H1 (cell line): ENCODE data around the gene LIF. TPM values are rescaled to one million over a fixed set of nuclear protein-coding genes. Genes with fewer than 3 reads are reported as not detected.
"Not testable (repeated sequence)": the region's sequence is repeated elsewhere in the genome, so short reads cannot be mapped to it uniquely, and the experiment has no call there.

Experiments
- CTCF ChIA-PET: fragments of 300-600 bp; sonication (Branson Sonifier 250); formaldehyde crosslinking; loops from one replicate; lab custom pipeline; 2021; ENCODE audit not compliant: partially characterized antibody; lab: Charles Lee
- POLR2A ChIA-PET: fragments of 300-600 bp; sonication (Branson Sonifier 250); formaldehyde crosslinking; loops from one replicate; lab custom pipeline; 2021; ENCODE audit warnings: inconsistent platforms; ENCODE audit not compliant: partially characterized antibody; lab: Charles Lee
- DNase-seq, 2 experiments: peaks; one replicate each; pipeline versions ENCODE4 v3.0.0 to v3.0.0-alpha.2; 2010 to 2022; ENCODE audit warnings: low spot score in 2 of 2, low read depth in 1 of 2, mixed read lengths in 1 of 2
- FAIRE-seq: peaks from 2 replicates; lab custom pipeline; 2011; peaks lifted over from hg19 to GRCh38; lab: Jason Lieb, UNC
- H2AFZ ChIP-seq: 2 replicates; pipeline ENCODE4 v1.8.1; 2012; ENCODE audit warnings: low read length, inconsistent platforms
- H2AK5ac ChIP-seq: 2 replicates; pipeline ENCODE4 v1.6.1; 2013; ENCODE audit warnings: low read depth, low read length
- H2BK120ac ChIP-seq: replicated peaks from 2 replicates; pipeline ENCODE3; 2013; ENCODE audit warnings: low read depth, low read length, inconsistent platforms
- H2BK12ac ChIP-seq: 2 replicates; pipeline ENCODE4 v1.6.1; 2013; ENCODE audit warnings: low read depth, low read length
- H2BK15ac ChIP-seq: 2 replicates; pipeline ENCODE4 v1.6.1; 2013; ENCODE audit warnings: low read length
- H2BK20ac ChIP-seq: 2 replicates; pipeline ENCODE4 v1.6.1; 2013; ENCODE audit warnings: low read length
- H2BK5ac ChIP-seq: 2 replicates; pipeline ENCODE4 v1.6.1; 2013; ENCODE audit warnings: low read depth, low read length
- H3K14ac ChIP-seq: 2 replicates; pipeline ENCODE4 v1.6.1; 2013; ENCODE audit warnings: inconsistent platforms; ENCODE audit not compliant: insufficient read length
- H3K18ac ChIP-seq: 2 replicates; pipeline ENCODE4 v1.6.1; 2013; ENCODE audit warnings: low read length; ENCODE audit errors: extremely low read depth
- H3K23ac ChIP-seq: 2 replicates; pipeline ENCODE4 v1.6.1; 2013; ENCODE audit warnings: inconsistent platforms; ENCODE audit not compliant: insufficient read length
- H3K23me2 ChIP-seq: 2 replicates; pipeline ENCODE4 v1.6.1; 2013; ENCODE audit warnings: low read depth, low read length
- H3K27ac ChIP-seq: 2 replicates; pipeline ENCODE4 v1.6.1; 2011; ENCODE audit warnings: low read depth, low read length, inconsistent platforms
- H3K27me3 ChIP-seq, 4 experiments: replicated peaks in 1 of 4; 1 replicate in 1 of 4; 2 replicates in 3 of 4; pipeline versions ENCODE4 v1.6.1 to v1.8.1; 2011 to 2013; ENCODE audit warnings: low read length in 3 of 4, mild to moderate bottlenecking in 3 of 4, inconsistent platforms in 2 of 4, mixed read lengths in 2 of 4, moderate library complexity in 1 of 4; ENCODE audit not compliant: control insufficient read depth in 3 of 4, insufficient read depth in 3 of 4; ENCODE audit errors: extremely low read depth in 1 of 4
- H3K36me3 ChIP-seq, 4 experiments: 2 replicates each; pipeline versions ENCODE4 v1.6.1 to v1.8.1; 2011 to 2013; ENCODE audit warnings: mild to moderate bottlenecking in 4 of 4, low read length in 3 of 4, moderate library complexity in 2 of 4, control low read depth in 1 of 4, inconsistent platforms in 1 of 4; ENCODE audit not compliant: insufficient read depth in 4 of 4, control insufficient read depth in 2 of 4
- H3K4ac ChIP-seq: replicated peaks from 2 replicates; pipeline ENCODE3; 2013; ENCODE audit warnings: low read length, low read depth, mixed read lengths, inconsistent platforms; ENCODE audit not compliant: insufficient read length
- H3K4me1 ChIP-seq, 4 experiments: replicated peaks in 1 of 4; 1 replicate in 1 of 4; 2 replicates in 3 of 4; pipeline versions ENCODE4 v1.6.1 to v1.8.1; 2011 to 2013; ENCODE audit warnings: low read length in 3 of 4, inconsistent platforms in 2 of 4, mixed read lengths in 1 of 4; ENCODE audit not compliant: insufficient read depth in 4 of 4, control insufficient read depth in 3 of 4
- H3K4me2 ChIP-seq, 2 experiments: 2 replicates each; pipeline versions ENCODE4 v1.6.1 to v1.8.1; 2011 to 2013; ENCODE audit warnings: low read depth in 2 of 2, low read length in 2 of 2, control low read depth in 1 of 2, inconsistent platforms in 1 of 2, mild to moderate bottlenecking in 1 of 2; ENCODE audit not compliant: insufficient read depth in 1 of 2
- H3K4me3 ChIP-seq, 4 experiments: fragments of 200-600, 300-600 bp in 1 of 4; sonication (generic), shearing (Covaris generic), sonication (Bioruptor Twin) in 1 of 4; 2 replicates each; pipeline versions ENCODE4 v1.5.1 to v1.8.1; 2011 to 2016; ENCODE audit warnings: low read length in 4 of 4, low read depth in 3 of 4, control low read depth in 2 of 4, inconsistent platforms in 2 of 4, mild to moderate bottlenecking in 2 of 4, mixed read lengths in 1 of 4, moderate library complexity in 1 of 4; ENCODE audit not compliant: insufficient read depth in 2 of 4; ENCODE audit errors: extremely low read depth in 1 of 4
- H3K56ac ChIP-seq: replicated peaks from 2 replicates; pipeline ENCODE3; 2013; ENCODE audit warnings: low read depth, mild to moderate bottlenecking, mixed read lengths, low read length, inconsistent platforms; ENCODE audit not compliant: insufficient read length
- H3K79me1 ChIP-seq: 2 replicates; pipeline ENCODE4 v1.6.1; 2013; ENCODE audit warnings: low read depth, low read length, control low read depth
- H3K79me2 ChIP-seq, 2 experiments: 2 replicates each; pipeline versions ENCODE4 v1.6.1 to v1.8.1; 2012 to 2013; ENCODE audit warnings: low read length in 2 of 2, mild to moderate bottlenecking in 2 of 2, inconsistent platforms in 1 of 2; ENCODE audit not compliant: insufficient read depth in 2 of 2, control insufficient read depth in 1 of 2
- H3K9ac ChIP-seq, 4 experiments: replicated peaks in 1 of 4; 1 replicate in 1 of 4; 2 replicates in 3 of 4; pipeline versions ENCODE4 v1.6.1 to v1.8.1; 2011 to 2013; ENCODE audit warnings: low read depth in 3 of 4, low read length in 3 of 4, control low read depth in 2 of 4, mild to moderate bottlenecking in 2 of 4, moderate library complexity in 2 of 4, inconsistent platforms in 1 of 4; ENCODE audit errors: extremely low read depth in 1 of 4
- H3K9me3 ChIP-seq, 2 experiments: 2 replicates each; pipeline versions ENCODE4 v1.6.1 to v1.8.1; 2012 to 2013; ENCODE audit warnings: mild to moderate bottlenecking in 2 of 2, moderate library complexity in 2 of 2, control low read depth in 1 of 2, inconsistent platforms in 1 of 2, low read depth in 1 of 2, low read length in 1 of 2, mixed read lengths in 1 of 2; ENCODE audit not compliant: insufficient read depth in 2 of 2
- H4K20me1 ChIP-seq, 2 experiments: replicated peaks in 1 of 2; 2 replicates each; pipeline versions ENCODE3 to v1.8.1; 2011 to 2013; ENCODE audit warnings: inconsistent platforms in 2 of 2, low read length in 2 of 2, mild to moderate bottlenecking in 1 of 2; ENCODE audit not compliant: insufficient read depth in 2 of 2, control insufficient read depth in 1 of 2
- H4K5ac ChIP-seq: 2 replicates; pipeline ENCODE4 v1.6.1; 2013; ENCODE audit warnings: low read length, low read depth, mixed read lengths, inconsistent platforms; ENCODE audit not compliant: insufficient read length
- H4K8ac ChIP-seq: 2 replicates; pipeline ENCODE4 v1.8.0; 2013; ENCODE audit warnings: mild to moderate bottlenecking, moderate library complexity, low read length, inconsistent platforms; ENCODE audit not compliant: insufficient read depth; ENCODE audit errors: extremely low read depth
- H4K91ac ChIP-seq: replicated peaks from 2 replicates; pipeline ENCODE3; 2013; ENCODE audit warnings: low read length, mixed read lengths, inconsistent platforms; ENCODE audit not compliant: insufficient read length
- SIN3A ChIP-seq, 2 experiments: IDR thresholded peaks in 1 of 2; conservative IDR thresholded peaks in 1 of 2; 2 replicates each; pipeline ENCODE4 v1.6.1; 2011 to 2012; ENCODE audit warnings: low read length in 2 of 2, improper control_type of control experiment in 1 of 2, low read depth in 1 of 2, mild to moderate bottlenecking in 1 of 2
- WGBS, 2 experiments: shearing (Covaris generic) in 1 of 2; methylation state at CpG; one replicate each; pipeline versions ENCODE4 v1.1.6 to v1.1.7; 2013 to 2015; ENCODE audit warnings: low lambda C conversion rate in 2 of 2, mixed read lengths in 2 of 2, inconsistent platforms in 1 of 2, low coverage in 1 of 2, missing lambda C conversion rate in 1 of 2; ENCODE audit not compliant: insufficient replicate concordance in 2 of 2, insufficient coverage in 1 of 2, insufficient read length in 1 of 2; ENCODE audit errors: extremely low coverage in 1 of 2, missing lambda C conversion rate in 1 of 2; 5-methylcytosine and 5-hydroxymethylcytosine counted together
- polyA plus RNA-seq, 7 experiments: library from polyadenylated mRNA; depleted of rRNA in 3 of 7; stranded (reverse) in 5 of 7; unstranded in 2 of 7; fragments of >200 nt in 5 of 7; fragments of 200-250 nt in 2 of 7; gene quantifications; 1 replicate in 5 of 7; 2 replicates in 1 of 7; 4 replicates in 1 of 7; pipeline versions ENCODE4 v1.2.1 to v1.2.3, GENCODE V29; 2011 to 2013; ENCODE audit warnings: missing spikeins in 2 of 7, mixed read lengths in 2 of 7
- total RNA-seq: library from RNA; stranded (reverse); fragmentation: NEBNext Ultra II Directional; extraction: Animal tissue kit (Norgen Biotek cat#: 25700); gene quantifications from 2 replicates; pipeline ENCODE4 v1.2.1, GENCODE V29; 2021

Gene LIF
- total and polyA plus RNA-seq, 2 of the 8 experiments (the other 6 are each of a cell fraction or from before 2014, with no cell fraction given), result 3.3 to 3.5 TPM

DNA sequence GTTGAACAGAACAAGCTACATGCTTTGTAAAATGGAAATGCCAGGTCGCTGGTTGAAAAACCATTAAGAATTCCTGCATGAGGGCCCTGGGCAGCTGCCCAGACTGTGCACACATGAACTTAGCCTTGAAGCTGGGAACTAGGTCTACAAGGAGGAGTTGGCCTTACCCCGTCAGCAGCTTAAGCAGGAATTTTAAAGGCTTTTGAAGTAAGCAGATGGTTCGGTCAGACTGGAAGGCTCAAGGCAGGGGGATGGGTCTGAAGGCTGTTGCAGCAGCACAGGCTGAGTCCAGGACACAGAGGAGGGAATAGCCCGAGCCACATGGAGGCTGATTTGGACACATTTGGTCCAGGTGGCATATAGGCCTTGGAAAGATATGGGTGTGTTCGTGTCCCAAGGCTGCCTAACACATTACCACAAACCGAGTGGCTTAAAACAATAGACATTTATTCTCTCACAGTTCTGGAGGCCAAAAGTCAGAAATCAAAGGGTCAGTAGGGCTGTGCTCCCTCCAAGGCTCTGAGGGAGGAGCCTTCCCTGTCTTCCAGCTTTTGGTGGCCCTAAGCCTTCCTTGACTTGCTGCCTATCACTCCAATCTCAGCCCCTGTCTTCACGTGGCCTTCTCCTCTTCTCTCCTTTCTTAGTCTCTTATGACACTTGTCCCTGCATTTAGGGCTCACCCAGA is 11.6 kb downstream of the LIF start (continued):
- 0 out of 4 replicates have a peak, but pooled peaks of 1 of the 2 experiments have one; percentile 5 for TF ChIP-seq SIN3A (conservative IDR thresholded peaks at IDR 0.05 in 1 of 2, IDR thresholded peaks at IDR 0.05 in 1 of 2; ENCODE audit: low read depth in 1 of 2, low read length in 2 of 2)

DNA sequence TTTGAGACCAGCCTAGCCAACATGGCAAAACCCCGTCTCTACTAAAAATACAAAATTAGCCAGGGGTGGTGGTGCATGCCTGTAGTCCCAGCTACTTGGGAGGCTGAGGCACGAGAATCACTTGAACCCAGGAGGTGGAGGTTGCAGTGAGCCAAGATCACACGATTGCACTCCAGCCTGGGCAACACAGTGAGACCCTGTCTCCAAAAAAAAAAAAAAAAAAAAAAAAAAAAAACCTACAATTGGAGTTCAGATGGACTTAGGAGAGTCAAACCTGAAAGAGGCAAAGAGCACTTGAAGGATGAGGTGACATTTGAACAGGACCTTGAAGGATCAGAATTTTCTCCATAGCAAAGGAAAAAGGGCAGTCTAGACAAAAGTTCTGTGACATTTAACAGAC is 12.2 kb downstream of the LIF start:
- H3K4me1 ChIP-seq, result peaks cover 8 to 30% (median 18%) of the 10 kb centered on the region in 4 experiments
- not testable (repeated sequence) for FAIRE-seq

More for the DNA sequence above, 12.2 kb downstream of the LIF start:
- not testable (repeated sequence) for H3K14ac ChIP-seq, H4K20me1 ChIP-seq, H2BK20ac ChIP-seq, H3K36me3 ChIP-seq, H2BK15ac ChIP-seq, DNase-seq, H3K79me2 ChIP-seq, H3K4me2 ChIP-seq, H3K23ac ChIP-seq, H3K4ac ChIP-seq, H4K8ac ChIP-seq, H4K5ac ChIP-seq, H3K18ac ChIP-seq, H2BK5ac ChIP-seq, H3K27me3 ChIP-seq, H3K79me1 ChIP-seq, H3K56ac ChIP-seq, H2BK120ac ChIP-seq, H4K91ac ChIP-seq, H3K27ac ChIP-seq, H3K9me3 ChIP-seq, H3K4me3 ChIP-seq, H3K9ac ChIP-seq, H2AK5ac ChIP-seq, H3K23me2 ChIP-seq
- H2AFZ ChIP-seq, result 0 out of 2 replicates have a peak overlapping the region, but pooled peaks have one; percentile 14
- ChIA-PET CTCF (interaction anchor here (1.5 to 4.7 kb wide), 4 partner anchors 21 to 146 kb away, joined by 4 to 23 read pairs (median 10); no protein-coding TSS in a partner anchor), POLR2A (interaction anchor here (1.2 kb wide), 1 partner anchor 19 kb away, joined by 5 read pairs; no protein-coding TSS in a partner anchor)
- WGBS, 2 experiments, result 100% methylated on average over 2 of the region's 3 CpGs; no CpG with 5 or more reads in 1 of the 2 experiments
- H2BK12ac ChIP-seq, result 0 out of 2 replicates have a peak overlapping the region, but pooled peaks have one; percentile 90
